H1 (cell line): Measurements from ENCODE around the gene C3orf20.

Source experiments
- ASH2L ChIP-seq: fragments of 200-600, 300-600 bp; sonication (generic); IDR thresholded peaks from one replicate; pipeline ENCODE4 v1.7.1; 2017; ENCODE audit warnings: low read length
- CREB1 ChIP-seq: IDR thresholded peaks from 2 replicates; pipeline ENCODE4 v1.6.1; 2012; ENCODE audit warnings: inconsistent platforms
- CTCF ChIP-seq, 3 experiments: IDR thresholded peaks; 1 replicate in 2 of 3; 2 replicates in 1 of 3; pipeline versions ENCODE4 v1.5.1 to v1.6.1; 2011; ENCODE audit warnings: low read length in 3 of 3, mild to moderate bottlenecking in 3 of 3, inconsistent platforms in 2 of 3, low read depth in 1 of 3, moderate library complexity in 1 of 3; ENCODE audit not compliant: insufficient read depth in 1 of 3; ENCODE audit errors: control extremely low read depth in 1 of 3
- HDAC2 ChIP-seq, 2 experiments: fragments of 300-600 bp in 1 of 2; sonication (generic) in 1 of 2; IDR thresholded peaks; 2 replicates each; pipeline ENCODE4 v1.6.1; 2011 to 2012; ENCODE audit warnings: low read depth in 2 of 2, low read length in 2 of 2, mild to moderate bottlenecking in 2 of 2, moderate library complexity in 2 of 2, borderline replicate concordance in 1 of 2, inconsistent platforms in 1 of 2
- RFX5 ChIP-seq: IDR thresholded peaks from 2 replicates; pipeline ENCODE4 v1.6.1; 2011; ENCODE audit warnings: low read depth, low read length, improper control_type of control experiment, borderline replicate concordance
- ZNF274 ChIP-seq: IDR thresholded peaks from 2 replicates; pipeline ENCODE4 v1.7.0; 2012; ENCODE audit warnings: low read length, borderline replicate concordance; ENCODE audit errors: extremely low read depth
- TF ChIP-seq, protein P1 (sequence below): IDR thresholded peaks from 2 replicates; pipeline ENCODE4 v1.6.1; 2011; ENCODE audit warnings: low read length, improper control_type of control experiment
- TF ChIP-seq, protein P2 (sequence below): fragments of 300-600 bp; sonication (generic); IDR thresholded peaks from 2 replicates; pipeline ENCODE4 v1.7.1; 2012; ENCODE audit warnings: low read length, moderate library complexity, mild to moderate bottlenecking, inconsistent platforms; ENCODE audit not compliant: insufficient replicate concordance
- TF ChIP-seq, protein P3 (sequence below): IDR thresholded peaks from 2 replicates; pipeline ENCODE4 v1.6.1; 2012; ENCODE audit warnings: inconsistent platforms

- TF ChIP-seq CTCF (IDR thresholded peaks at IDR 0.05; ENCODE audit: control extremely low read depth in 1 of 3, insufficient read depth in 1 of 3, low read depth in 1 of 3, low read length in 3 of 3) (no peak), RFX5 (no peak), ZNF274 (no peak), HDAC2 (IDR thresholded peaks at IDR 0.05; ENCODE audit: borderline replicate concordance in 1 of 2, low read depth in 2 of 2, low read length in 2 of 2) (no peak), CREB1 (no peak), ASH2L (no peak)
- TF ChIP-seq, protein P1, sequence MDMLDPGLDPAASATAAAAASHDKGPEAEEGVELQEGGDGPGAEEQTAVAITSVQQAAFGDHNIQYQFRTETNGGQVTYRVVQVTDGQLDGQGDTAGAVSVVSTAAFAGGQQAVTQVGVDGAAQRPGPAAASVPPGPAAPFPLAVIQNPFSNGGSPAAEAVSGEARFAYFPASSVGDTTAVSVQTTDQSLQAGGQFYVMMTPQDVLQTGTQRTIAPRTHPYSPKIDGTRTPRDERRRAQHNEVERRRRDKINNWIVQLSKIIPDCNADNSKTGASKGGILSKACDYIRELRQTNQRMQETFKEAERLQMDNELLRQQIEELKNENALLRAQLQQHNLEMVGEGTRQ, result no peak
- TF ChIP-seq, protein P2, sequence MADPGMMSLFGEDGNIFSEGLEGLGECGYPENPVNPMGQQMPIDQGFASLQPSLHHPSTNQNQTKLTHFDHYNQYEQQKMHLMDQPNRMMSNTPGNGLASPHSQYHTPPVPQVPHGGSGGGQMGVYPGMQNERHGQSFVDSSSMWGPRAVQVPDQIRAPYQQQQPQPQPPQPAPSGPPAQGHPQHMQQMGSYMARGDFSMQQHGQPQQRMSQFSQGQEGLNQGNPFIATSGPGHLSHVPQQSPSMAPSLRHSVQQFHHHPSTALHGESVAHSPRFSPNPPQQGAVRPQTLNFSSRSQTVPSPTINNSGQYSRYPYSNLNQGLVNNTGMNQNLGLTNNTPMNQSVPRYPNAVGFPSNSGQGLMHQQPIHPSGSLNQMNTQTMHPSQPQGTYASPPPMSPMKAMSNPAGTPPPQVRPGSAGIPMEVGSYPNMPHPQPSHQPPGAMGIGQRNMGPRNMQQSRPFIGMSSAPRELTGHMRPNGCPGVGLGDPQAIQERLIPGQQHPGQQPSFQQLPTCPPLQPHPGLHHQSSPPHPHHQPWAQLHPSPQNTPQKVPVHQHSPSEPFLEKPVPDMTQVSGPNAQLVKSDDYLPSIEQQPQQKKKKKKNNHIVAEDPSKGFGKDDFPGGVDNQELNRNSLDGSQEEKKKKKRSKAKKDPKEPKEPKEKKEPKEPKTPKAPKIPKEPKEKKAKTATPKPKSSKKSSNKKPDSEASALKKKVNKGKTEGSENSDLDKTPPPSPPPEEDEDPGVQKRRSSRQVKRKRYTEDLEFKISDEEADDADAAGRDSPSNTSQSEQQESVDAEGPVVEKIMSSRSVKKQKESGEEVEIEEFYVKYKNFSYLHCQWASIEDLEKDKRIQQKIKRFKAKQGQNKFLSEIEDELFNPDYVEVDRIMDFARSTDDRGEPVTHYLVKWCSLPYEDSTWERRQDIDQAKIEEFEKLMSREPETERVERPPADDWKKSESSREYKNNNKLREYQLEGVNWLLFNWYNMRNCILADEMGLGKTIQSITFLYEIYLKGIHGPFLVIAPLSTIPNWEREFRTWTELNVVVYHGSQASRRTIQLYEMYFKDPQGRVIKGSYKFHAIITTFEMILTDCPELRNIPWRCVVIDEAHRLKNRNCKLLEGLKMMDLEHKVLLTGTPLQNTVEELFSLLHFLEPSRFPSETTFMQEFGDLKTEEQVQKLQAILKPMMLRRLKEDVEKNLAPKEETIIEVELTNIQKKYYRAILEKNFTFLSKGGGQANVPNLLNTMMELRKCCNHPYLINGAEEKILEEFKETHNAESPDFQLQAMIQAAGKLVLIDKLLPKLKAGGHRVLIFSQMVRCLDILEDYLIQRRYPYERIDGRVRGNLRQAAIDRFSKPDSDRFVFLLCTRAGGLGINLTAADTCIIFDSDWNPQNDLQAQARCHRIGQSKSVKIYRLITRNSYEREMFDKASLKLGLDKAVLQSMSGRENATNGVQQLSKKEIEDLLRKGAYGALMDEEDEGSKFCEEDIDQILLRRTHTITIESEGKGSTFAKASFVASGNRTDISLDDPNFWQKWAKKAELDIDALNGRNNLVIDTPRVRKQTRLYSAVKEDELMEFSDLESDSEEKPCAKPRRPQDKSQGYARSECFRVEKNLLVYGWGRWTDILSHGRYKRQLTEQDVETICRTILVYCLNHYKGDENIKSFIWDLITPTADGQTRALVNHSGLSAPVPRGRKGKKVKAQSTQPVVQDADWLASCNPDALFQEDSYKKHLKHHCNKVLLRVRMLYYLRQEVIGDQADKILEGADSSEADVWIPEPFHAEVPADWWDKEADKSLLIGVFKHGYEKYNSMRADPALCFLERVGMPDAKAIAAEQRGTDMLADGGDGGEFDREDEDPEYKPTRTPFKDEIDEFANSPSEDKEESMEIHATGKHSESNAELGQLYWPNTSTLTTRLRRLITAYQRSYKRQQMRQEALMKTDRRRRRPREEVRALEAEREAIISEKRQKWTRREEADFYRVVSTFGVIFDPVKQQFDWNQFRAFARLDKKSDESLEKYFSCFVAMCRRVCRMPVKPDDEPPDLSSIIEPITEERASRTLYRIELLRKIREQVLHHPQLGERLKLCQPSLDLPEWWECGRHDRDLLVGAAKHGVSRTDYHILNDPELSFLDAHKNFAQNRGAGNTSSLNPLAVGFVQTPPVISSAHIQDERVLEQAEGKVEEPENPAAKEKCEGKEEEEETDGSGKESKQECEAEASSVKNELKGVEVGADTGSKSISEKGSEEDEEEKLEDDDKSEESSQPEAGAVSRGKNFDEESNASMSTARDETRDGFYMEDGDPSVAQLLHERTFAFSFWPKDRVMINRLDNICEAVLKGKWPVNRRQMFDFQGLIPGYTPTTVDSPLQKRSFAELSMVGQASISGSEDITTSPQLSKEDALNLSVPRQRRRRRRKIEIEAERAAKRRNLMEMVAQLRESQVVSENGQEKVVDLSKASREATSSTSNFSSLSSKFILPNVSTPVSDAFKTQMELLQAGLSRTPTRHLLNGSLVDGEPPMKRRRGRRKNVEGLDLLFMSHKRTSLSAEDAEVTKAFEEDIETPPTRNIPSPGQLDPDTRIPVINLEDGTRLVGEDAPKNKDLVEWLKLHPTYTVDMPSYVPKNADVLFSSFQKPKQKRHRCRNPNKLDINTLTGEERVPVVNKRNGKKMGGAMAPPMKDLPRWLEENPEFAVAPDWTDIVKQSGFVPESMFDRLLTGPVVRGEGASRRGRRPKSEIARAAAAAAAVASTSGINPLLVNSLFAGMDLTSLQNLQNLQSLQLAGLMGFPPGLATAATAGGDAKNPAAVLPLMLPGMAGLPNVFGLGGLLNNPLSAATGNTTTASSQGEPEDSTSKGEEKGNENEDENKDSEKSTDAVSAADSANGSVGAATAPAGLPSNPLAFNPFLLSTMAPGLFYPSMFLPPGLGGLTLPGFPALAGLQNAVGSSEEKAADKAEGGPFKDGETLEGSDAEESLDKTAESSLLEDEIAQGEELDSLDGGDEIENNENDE, result no peak
- TF ChIP-seq, protein P3, sequence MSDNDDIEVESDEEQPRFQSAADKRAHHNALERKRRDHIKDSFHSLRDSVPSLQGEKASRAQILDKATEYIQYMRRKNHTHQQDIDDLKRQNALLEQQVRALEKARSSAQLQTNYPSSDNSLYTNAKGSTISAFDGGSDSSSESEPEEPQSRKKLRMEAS, result no peak
Measured at GRCh38 chr3:14634763-14635400, 40.1 kb upstream of the C3orf20 start.
